Activated CD8-positive, alpha-beta memory T cell treated with anti-CD3 and anti-CD28 coated beads, Interleukin-2, amount 50 U/mL, for 4 hours (primary cell): Measurements from ENCODE around the gene EHBP1L1.
"Not testable (repeated sequence)": the region's sequence is repeated elsewhere in the genome, so short reads cannot be mapped to it uniquely, and the experiment has no call there.

Experiments
- DNase-seq: peaks from one replicate; pipeline ENCODE4 v3.0.0-alpha.2; 2020

Gene EHBP1L1

DNA sequence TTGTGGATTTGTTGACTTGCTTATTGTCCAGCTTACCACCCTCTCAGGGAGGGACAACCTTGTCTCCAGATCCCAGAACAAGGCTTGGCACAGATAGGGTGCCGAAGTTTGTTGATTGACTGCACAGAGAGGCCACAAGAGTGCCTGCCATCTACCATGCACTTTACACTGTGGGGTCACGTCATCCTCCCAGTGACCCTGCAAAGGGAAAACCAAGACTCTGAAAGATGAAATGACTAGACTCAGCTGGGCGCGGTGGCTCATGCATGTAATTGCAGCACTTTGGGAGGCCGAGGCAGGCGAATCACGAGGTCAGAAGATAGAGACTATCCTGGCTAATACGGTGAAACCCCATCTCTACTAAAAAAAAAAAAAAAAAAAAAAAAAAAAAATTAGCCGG is 13.1 kb upstream of the EHBP1L1 start:
- DNase-seq, result no peak

DNA sequence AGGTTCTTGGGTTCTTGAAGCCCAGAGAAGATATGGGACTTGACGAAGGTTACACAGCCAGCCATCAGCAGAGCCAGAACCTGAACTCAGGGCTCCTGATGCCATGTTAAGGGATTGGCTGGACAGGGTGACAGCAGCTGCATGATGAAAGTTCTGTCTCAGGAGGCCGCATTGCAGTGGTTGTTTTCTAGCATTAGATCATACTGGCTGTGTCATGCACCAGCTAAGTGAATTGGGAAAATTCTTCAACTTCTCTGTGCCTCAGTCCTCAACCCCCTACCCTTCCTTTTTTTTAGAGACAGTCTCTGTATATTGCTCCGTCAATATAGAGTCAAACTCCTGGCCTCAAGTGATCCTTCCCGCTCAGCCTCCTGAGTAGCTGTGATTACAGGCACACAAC is 12.3 kb upstream of the EHBP1L1 start:
- no peak for DNase-seq

DNA sequence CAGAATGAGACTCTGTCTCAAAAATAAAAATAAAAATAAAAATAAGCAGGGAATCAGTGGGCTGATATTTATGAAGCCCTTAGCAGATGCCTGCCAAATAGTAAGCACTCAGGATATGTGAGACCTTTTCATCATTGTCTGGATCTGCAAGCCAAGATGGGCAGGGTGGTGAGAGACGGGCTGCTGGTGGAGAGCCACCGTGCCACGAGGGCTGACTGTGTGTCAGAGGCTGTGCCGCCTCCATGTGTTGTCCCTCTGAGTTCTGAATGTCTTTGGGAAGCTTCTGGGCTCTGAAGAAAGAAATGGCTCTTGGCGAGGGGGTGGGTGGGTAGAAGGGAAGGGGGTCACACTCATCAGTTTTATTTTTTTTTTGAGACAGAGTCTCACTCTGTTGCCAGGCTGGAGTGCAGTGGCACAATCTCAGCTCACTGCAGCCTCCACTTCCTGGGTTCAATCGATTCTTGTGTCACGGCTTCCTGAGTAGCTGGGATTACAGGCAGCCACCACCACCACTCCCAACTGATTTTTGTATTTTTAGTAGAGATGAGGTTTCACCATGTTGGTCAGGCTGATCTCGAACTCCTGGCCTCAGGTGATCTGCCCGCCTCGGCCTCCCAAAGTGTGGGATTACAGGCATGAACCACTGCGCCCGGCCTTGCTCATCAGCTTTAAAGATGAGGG is 10.8 kb upstream of the EHBP1L1 start:
- DNase-seq, result not testable (repeated sequence)

GRCh38 chr11:65565624-65566453 is 10.0 kb upstream of the EHBP1L1 start:
- DNase-seq, result peak; percentile 42

DNA sequence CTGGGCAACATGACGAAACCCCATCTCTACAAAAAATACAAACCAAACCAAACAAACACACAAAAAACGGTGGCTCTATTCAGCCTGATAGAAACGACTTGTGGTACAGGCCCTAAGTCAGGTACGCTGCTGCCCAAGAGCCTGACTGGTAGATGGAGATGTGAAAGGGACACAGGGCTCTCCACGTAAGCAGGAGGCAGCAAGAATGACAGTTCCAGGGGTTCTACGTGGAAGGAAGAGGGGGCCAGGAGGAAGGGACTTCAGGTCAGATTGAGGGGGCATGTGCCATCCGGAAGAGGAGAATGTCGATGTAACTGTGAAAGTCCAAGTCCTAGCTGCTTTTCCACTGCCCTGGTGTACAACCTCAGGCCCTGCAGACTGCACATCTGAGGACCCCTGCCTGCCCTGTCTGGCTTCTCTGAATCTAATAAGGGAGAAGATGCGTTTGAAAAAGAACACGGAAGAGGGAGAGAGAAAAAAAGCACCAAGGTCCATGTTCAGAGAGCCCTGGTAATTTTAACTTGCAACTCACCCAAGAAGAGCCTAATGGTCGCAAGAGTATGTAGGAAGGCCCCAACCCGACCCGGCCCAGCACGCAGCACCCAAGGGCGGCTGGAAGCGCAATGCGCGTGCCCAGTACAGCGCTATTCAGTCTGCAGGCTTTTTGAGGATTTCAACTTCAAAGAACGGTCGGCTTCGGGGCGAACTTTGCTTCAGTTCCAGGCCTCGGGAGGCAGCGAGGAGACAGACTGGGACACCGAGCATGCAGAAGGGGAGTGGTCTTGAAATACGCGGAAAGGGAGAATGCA is 6.5 kb upstream of the EHBP1L1 start:
- no peak for DNase-seq

- peak; percentile 98 for DNase-seq
Measured at GRCh38 chr11:65569973-65570918, 5.6 kb upstream of the EHBP1L1 start, which contains the start of gene ZNRD2. Gene ZNRD2 (plus strand): TSS chr11:65570477. CDS start chr11:65570492, 15 bp downstream.

GRCh38 chr11:65571420-65571819 is 4.4 kb upstream of the EHBP1L1 start:
- DNase-seq, result no peak

DNA sequence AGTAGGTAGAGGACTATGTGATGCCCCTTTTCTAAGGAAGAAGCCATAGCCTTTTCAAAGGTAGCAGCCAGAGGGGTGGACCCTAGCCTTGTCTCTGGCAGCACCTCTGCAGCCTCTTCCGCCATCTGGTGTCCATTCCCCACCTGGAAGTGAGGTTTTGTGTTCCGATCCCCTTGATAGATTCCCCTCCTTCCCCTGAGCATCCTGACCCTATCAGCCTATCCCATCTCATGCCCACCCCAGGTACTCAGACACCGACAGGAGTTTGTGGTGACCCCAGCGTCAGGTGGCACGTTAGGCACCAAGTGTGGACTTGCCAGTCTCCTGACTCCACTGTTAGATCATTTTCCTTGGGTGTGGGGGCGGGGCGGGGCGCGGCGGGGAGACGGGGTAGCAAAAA is 3.9 kb upstream of the EHBP1L1 start:
- DNase-seq, result no peak

GRCh38 chr11:65572356-65573051 is 3.3 kb upstream of the EHBP1L1 start, which contains the start of gene FAM89B:
Gene FAM89B (plus strand): TSS chr11:65572538. CDS start chr11:65572670, 132 bp downstream.
- DNase-seq, result peak; percentile 89

- no peak for DNase-seq
Measured at GRCh38 chr11:65573391-65574079, 2.3 kb upstream of the EHBP1L1 start.

GRCh38 chr11:65574109-65574810 is 1.6 kb upstream of the EHBP1L1 start:
- DNase-seq, result peak; percentile 83

GRCh38 chr11:65574811-65575567 is 864 bp upstream of the EHBP1L1 start:
- no peak for DNase-seq

GRCh38 chr11:65576232-65576866 is 496 bp downstream of the EHBP1L1 start:
- DNase-seq, result peak; percentile 29

- DNase-seq, result peak; percentile 40
Measured at GRCh38 chr11:65576867-65577755, 1.3 kb downstream of the EHBP1L1 start.

DNA sequence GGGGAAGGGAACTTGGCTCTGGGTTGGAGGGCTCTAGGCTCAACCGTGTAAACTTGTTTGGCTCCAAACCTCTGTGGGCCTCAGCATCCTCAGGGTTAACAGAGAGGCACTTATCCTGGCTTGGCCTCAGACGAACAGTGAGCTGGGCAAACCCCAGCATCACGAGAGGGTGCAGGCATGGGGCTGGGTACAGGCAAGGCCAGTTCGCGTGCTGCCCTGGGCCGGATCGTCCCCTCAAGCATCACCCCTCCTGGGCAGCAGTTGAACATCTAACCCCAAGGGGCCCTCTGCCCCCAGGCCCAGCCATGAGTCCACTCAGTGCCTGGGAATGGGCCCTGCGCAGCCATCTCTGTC is 1.9 kb downstream of the EHBP1L1 start:
- DNase-seq, result no peak

DNA sequence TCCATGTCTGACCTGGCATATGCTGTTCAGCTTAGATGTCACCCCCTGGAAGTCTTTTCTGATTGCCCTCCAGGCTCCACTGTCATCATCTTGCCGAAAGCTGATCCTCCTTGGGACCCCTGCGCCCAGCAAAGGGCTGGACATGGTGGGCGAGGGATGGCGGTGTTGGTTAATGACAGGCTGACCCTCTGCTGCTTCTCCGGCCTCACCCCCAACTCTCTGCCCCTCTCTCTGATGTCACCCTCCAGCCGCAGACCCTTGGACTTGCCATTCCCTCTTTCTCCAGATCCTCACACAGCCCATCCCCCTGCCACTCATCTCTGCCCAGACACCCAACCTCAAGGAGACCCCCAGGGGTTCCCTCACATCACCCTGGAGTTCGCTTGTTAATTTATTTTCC is 2.3 kb downstream of the EHBP1L1 start:
- DNase-seq, result no peak

- DNase-seq, result no peak
Measured at GRCh38 chr11:65578667-65579066, 2.8 kb downstream of the EHBP1L1 start.

- DNase-seq, result no peak
Measured at GRCh38 chr11:65579291-65579690, 3.4 kb downstream of the EHBP1L1 start.
